CD4-positive, alpha-beta T cell (primary cell): ENCODE results near the gene GFY. TPM values are rescaled to one million over a fixed set of nuclear protein-coding genes. Genes with fewer than 3 reads are reported as not detected.

Source experiments
- ATAC-seq: fragments of 200-7000 bp; cut with Tn5 transposase; one replicate; pipeline ENCODE4 v1.10.0; 2022; ENCODE audit warnings: mild to moderate bottlenecking; ENCODE audit not compliant: poor library complexity
- CTCF ChIA-PET: fragments of 350-600 bp; sonication (Branson Sonifier 250); formaldehyde crosslinking; loops from one replicate; lab custom pipeline; 2021; ENCODE audit warnings: antibody characterized with exemption, inconsistent platforms; lab: Charles Lee
- POLR2A ChIA-PET: fragments of 350-600 bp; sonication (Branson Sonifier 250); formaldehyde crosslinking; loops from one replicate; lab custom pipeline; 2021; ENCODE audit warnings: antibody characterized with exemption, inconsistent platforms; lab: Charles Lee
- DNase-seq, 14 experiments: peaks; one replicate each; pipeline ENCODE4 v3.0.0-alpha.2; 2013 to 2020; ENCODE audit warnings: mixed read lengths in 2 of 14
- H3K27ac ChIP-seq, 2 donors: one replicate each; pipeline versions ENCODE4 v1.5.1 to v1.7.0; 2013; ENCODE audit warnings: low read length in 2 of 2, low read depth in 1 of 2, mild to moderate bottlenecking in 1 of 2
- H3K27me3 ChIP-seq, 2 experiments: 1 replicate in 1 of 2; 2 replicates in 1 of 2; pipeline versions ENCODE4 v1.6.1 to v1.7.0; 2013; ENCODE audit warnings: low read length in 2 of 2, control low read depth in 1 of 2, mild to moderate bottlenecking in 1 of 2, moderate library complexity in 1 of 2; ENCODE audit not compliant: insufficient read depth in 2 of 2, control insufficient read depth in 1 of 2
- H3K36me3 ChIP-seq: one replicate; pipeline ENCODE4 v1.6.1; 2013; ENCODE audit warnings: low read length, control low read depth; ENCODE audit not compliant: insufficient read depth
- H3K4me1 ChIP-seq: one replicate; pipeline ENCODE4 v1.6.1; 2013; ENCODE audit warnings: low read length, control low read depth; ENCODE audit not compliant: insufficient read depth
- H3K4me3 ChIP-seq: one replicate; pipeline ENCODE4 v1.5.1; 2013; ENCODE audit warnings: mild to moderate bottlenecking, low read length, moderate library complexity
- H3K9me3 ChIP-seq, 2 experiments: 1 replicate in 1 of 2; 2 replicates in 1 of 2; pipeline versions ENCODE4 v1.6.1 to v1.7.0; 2013; ENCODE audit warnings: low read length in 2 of 2, mild to moderate bottlenecking in 2 of 2, control low read depth in 1 of 2, moderate library complexity in 1 of 2; ENCODE audit not compliant: control insufficient read depth in 1 of 2, insufficient read depth in 1 of 2
- H3K27ac Mint-ChIP-seq: one replicate; pipeline ENCODE4 v1.8.0; 2020; ENCODE audit warnings: mixed read lengths
- H3K27me3 Mint-ChIP-seq: one replicate; pipeline ENCODE4 v1.8.0; 2021; ENCODE audit warnings: mixed read lengths
- H3K36me3 Mint-ChIP-seq: one replicate; pipeline ENCODE4 v1.8.0; 2021; ENCODE audit warnings: low read depth, mixed read lengths
- H3K4me1 Mint-ChIP-seq: one replicate; pipeline ENCODE4 v1.8.0; 2021; ENCODE audit warnings: low read depth, mixed read lengths
- H3K4me3 Mint-ChIP-seq: one replicate; pipeline ENCODE4 v1.8.0; 2020; ENCODE audit warnings: mild to moderate bottlenecking, mixed read lengths
- H3K9me3 Mint-ChIP-seq: one replicate; pipeline ENCODE4 v1.8.0; 2020; ENCODE audit warnings: mixed read lengths
- CTCF ChIP-seq: fragments of 200-600 bp; IDR thresholded peaks from one replicate; pipeline ENCODE4 v1.8.0; 2022; ENCODE audit warnings: antibody characterized with exemption, mild to moderate bottlenecking
- intact Hi-C, 2 experiments: fragments of 100-400 bp; cut with DNase I in 1 of 2; cut with micrococcal nuclease in 1 of 2; formaldehyde crosslinking; loops; one replicate each; pipeline versions ENCODE4 v1.15.1 to v1.9.0; 2023 to 2025; cut with DNase I, micrococcal nuclease
- total RNA-seq, 174 experiments: library from RNA in 2 of 174; stranded (reverse) in 2 of 174; gene quantifications; one replicate each; pipeline ENCODE4 v1.2.3 and lab custom pipeline; 2021 to 2026

Gene GFY
- total RNA-seq, 2 experiments from 2014 or later, result not detected

- H3K36me3 ChIP-seq, result no peaks in the 10 kb centered on the region
- H3K4me1 ChIP-seq, result peaks cover 72% of the 10 kb centered on the region
- H3K4me3 ChIP-seq, result peak overlapping the region; percentile 11
- no peaks in the 10 kb centered on the region for H3K27me3 ChIP-seq
- peak overlapping the region; percentile 49 for H3K4me3 Mint-ChIP-seq
- no peaks in the 10 kb centered on the region for H3K9me3 Mint-ChIP-seq
- H3K27me3 Mint-ChIP-seq, result no peaks in the 10 kb centered on the region
- H3K27ac Mint-ChIP-seq, result peak overlapping the region; percentile 82
- ATAC-seq (peak; percentile 61), DNase-seq (peak in 4 of 14 experiments; percentile 42 to 75 (median 57))
- ChIA-PET POLR2A (interaction anchor here (0.6 to 3.9 kb wide), 5 partner anchors 11 to 44 kb away, joined by 4 to 20 read pairs (median 6); partner anchors contain the start of genes ALDH16A1, PIH1D1 and SLC17A7), CTCF (interaction anchor here (0.7 to 1.6 kb wide), 3 partner anchors 18 to 82 kb away, joined by 3 to 6 read pairs (median 3); no protein-coding TSS in a partner anchor)
- H3K9me3 ChIP-seq, result no peaks in the 10 kb centered on the region
- peaks cover 67% of the 10 kb centered on the region for H3K4me1 Mint-ChIP-seq
- no peak for TF ChIP-seq CTCF
- intact Hi-C loops, result loop anchor here in 1 of 2 experiments (2.0 kb wide), 1 partner anchor 13 kb away; the partner anchor contains the start of gene PTH2
- H3K36me3 Mint-ChIP-seq, result no peaks in the 10 kb centered on the region
- peak overlapping the region; percentile 17 to 65 for H3K27ac ChIP-seq
Measured at GRCh38 chr19:49409441-49410029, 15.7 kb upstream of the GFY start.

- no peak for TF ChIP-seq CTCF
- intact Hi-C loops, result no loop called here
- Histone ChIP-seq H3K27me3 (peaks cover 0 to 3% of the 10 kb centered on the region in 2 experiments), H3K27ac (no peak overlapping the region), H3K4me3 (no peak overlapping the region), H3K36me3 (no peaks in the 10 kb centered on the region), H3K9me3 (no peaks in the 10 kb centered on the region), H3K4me1 (peaks cover 60% of the 10 kb centered on the region)
- POLR2A ChIA-PET, result interaction anchor here (3.9 kb wide), 1 partner anchor 8 kb away, joined by 20 read pairs; no protein-coding TSS in a partner anchor
- Mint-ChIP-seq H3K9me3 (no peaks in the 10 kb centered on the region), H3K36me3 (no peaks in the 10 kb centered on the region), H3K4me3 (no peak overlapping the region), H3K27ac (peak overlapping the region; percentile 82), H3K27me3 (no peaks in the 10 kb centered on the region), H3K4me1 (peaks cover 60% of the 10 kb centered on the region)
- DNase-seq (no peak), ATAC-seq (no peak)
- CTCF ChIA-PET, result interaction anchor here (0.9 kb wide), 1 partner anchor 32 kb away, joined by 3 read pairs; no protein-coding TSS in a partner anchor
Measured at GRCh38 chr19:49411681-49412326, 13.4 kb upstream of the GFY start.

- POLR2A ChIA-PET, result interaction anchor here (0.7 to 1.1 kb wide), 3 partner anchors 25 to 40 kb away, joined by 3 read pairs; partner anchors contain the start of gene KASH5
- no peaks in the 10 kb centered on the region for H3K9me3 Mint-ChIP-seq
- no peak for TF ChIP-seq CTCF
Measured at GRCh38 chr19:49413348-49413747, 11.8 kb upstream of the GFY start.

More at GRCh38 chr19:49413348-49413747, 11.8 kb upstream of the GFY start:
- H3K4me3 ChIP-seq, result no peak overlapping the region
- Mint-ChIP-seq H3K27ac (no peak overlapping the region), H3K27me3 (peaks cover 5% of the 10 kb centered on the region), H3K4me3 (no peak overlapping the region), H3K36me3 (no peaks in the 10 kb centered on the region), H3K4me1 (peaks cover 49% of the 10 kb centered on the region)
- peaks cover 3 to 6% of the 10 kb centered on the region in 2 experiments for H3K27me3 ChIP-seq
- CTCF ChIA-PET, result no interaction called here
- intact Hi-C loops, result no loop called here
- peaks cover 44% of the 10 kb centered on the region for H3K4me1 ChIP-seq
- DNase-seq (no peak), ATAC-seq (no peak)
- H3K36me3 ChIP-seq, result no peaks in the 10 kb centered on the region
- no peak overlapping the region for H3K27ac ChIP-seq
- H3K9me3 ChIP-seq, result no peaks in the 10 kb centered on the region
